ENCODE measurements around the gene ADSS1.
A peak's percentile ranks its signal among the peaks of the same experiment; 100 is the strongest.

ADSS1 gene

DNA sequence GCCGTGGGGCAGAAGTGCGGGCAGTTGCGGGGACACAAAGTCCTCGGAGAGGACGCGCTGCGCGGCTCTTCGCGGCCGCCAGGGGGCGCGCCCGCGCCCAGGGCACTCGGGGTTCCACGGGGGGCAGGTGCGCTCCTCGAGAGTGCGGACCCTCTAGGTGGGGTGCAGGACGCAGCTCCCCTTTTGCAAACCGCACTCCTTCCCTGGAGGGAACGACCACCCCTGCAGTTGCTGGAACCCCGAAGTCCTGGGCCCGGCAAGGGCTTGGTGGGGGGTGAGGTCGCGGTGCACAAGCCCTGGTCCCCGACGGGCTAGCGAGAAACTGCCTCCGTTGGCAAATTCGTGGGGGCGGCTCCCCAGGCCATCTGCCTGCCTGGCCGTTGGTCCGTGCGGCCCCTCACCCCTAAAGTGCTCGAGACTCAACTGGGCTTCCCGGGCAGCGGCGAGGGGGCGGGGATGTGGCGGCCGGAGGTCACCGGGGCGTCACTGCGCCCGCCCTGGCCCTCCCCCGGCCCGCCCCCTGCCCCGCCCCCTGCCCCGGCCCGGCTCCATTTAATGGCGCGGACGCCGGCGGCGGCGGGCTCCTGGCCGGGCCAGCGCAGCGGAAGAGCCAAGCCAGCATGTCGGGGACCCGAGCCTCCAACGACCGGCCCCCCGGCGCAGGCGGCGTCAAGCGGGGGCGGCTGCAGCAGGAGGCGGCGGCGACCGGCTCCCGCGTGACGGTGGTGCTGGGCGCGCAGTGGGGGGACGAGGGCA, at the start of gene ADSS1:
TSS of gene ADSS1 (plus strand) at position 579 of the 756 bp plus-strand sequence. CDS start at position 621, 42 bp downstream.
- peak; percentile 50 for DNase-seq

- no peak for DNase-seq
Measured at GRCh38 chr14:104675447-104675846, 48.6 kb upstream of the ADSS1 start.

- no peak for DNase-seq
Measured at GRCh38 chr14:104676130-104676693, 47.8 kb upstream of the ADSS1 start.

GRCh38 chr14:104676694-104677511, 47.1 kb upstream of the ADSS1 start:
- DNase-seq = no peak

- peak; percentile 34 for DNase-seq
Measured at GRCh38 chr14:104677512-104678332, 46.3 kb upstream of the ADSS1 start.

DNA sequence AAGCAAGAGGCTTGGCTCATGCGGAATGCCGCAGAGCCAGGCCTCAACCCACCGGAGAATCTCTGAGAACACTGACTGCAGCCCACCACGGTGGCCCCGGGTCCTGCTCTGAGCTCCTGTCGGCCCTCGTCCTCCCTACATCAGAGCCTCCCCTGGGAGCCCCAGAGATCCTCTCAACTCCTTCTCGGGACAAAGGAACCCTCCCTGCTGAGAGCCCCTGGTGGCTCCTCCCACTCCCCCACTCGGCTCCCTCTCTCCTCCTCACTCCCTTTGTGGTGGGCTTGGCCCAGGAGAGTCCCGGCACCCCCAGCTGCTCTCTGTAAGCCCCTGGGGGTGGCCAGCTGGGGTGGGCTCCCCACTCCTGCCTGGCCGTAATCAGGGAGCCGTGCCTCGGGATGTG, 45.7 kb upstream of the ADSS1 start:
- DNase-seq = peak; percentile 26

- DNase-seq = no peak
Measured at GRCh38 chr14:104678901-104679705, 44.9 kb upstream of the ADSS1 start.

GRCh38 chr14:104680056-104680805, 43.8 kb upstream of the ADSS1 start:
- DNase-seq = no peak

- DNase-seq = no peak
Measured at GRCh38 chr14:104680806-104681688, 43.0 kb upstream of the ADSS1 start.

- no peak for DNase-seq
Measured at GRCh38 chr14:104681689-104682074, 42.3 kb upstream of the ADSS1 start.

- no peak for DNase-seq
Measured at GRCh38 chr14:104682107-104682593, 41.9 kb upstream of the ADSS1 start.

- DNase-seq = no peak
Measured at GRCh38 chr14:104683653-104684448, 40.2 kb upstream of the ADSS1 start.

DNA sequence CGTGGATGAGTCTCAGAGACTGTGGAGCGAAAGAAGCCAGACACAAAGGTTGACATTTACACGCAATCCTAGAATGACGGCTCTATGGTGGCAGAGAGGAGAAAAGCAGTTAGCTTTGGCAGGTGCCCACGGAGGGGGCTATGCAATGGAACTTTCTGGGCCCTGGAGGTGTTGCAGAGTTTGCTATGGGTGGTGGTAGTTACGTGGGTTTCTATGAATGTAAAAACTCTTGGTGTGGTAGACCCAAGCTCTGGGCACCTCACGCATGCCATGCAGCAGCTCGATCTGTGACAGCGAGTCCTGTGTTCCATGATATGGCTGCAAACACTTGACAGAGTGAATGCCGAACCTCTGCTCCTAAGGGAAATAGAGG, 39.6 kb upstream of the ADSS1 start:
- DNase-seq = no peak

DNA sequence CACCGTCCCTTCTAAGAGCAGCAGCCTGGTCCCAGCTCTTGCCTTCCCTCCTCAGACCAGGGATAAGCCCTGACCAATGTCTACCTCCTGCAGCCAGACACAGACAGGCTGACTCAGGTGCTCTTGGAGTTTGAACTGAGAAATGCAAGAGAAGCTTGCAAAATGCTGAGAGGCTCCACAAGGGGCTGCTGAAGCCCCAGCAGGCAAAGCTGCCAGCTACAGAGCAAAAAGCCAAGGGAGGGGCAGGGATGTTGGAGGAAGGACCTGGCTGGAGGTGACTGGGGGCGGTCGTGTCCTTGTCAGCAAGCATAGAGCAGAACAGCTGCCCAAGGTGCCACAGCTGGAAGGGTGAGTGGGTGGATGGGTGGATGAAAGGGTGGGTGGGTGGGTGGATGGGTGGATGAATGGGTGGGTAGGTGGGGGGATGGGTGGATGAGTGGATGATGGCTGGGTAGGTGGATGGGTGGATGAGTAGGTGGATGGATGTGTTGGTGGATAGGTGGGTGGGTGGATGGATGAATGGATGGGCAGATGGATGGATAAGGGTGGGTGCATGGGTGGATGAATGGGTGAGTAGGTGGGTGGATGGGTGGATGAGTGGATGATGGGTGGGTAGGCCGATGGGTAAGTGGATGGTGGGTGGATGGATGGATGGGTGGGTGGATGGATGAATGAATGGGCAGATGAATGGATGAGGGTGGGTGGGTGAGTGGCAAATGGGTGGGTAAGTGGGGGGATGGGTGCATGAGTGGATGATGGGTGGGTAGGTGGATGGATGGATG, 38.6 kb upstream of the ADSS1 start:
- no peak for DNase-seq

- DNase-seq = no peak
Measured at GRCh38 chr14:104685998-104686610, 37.9 kb upstream of the ADSS1 start.

DNA sequence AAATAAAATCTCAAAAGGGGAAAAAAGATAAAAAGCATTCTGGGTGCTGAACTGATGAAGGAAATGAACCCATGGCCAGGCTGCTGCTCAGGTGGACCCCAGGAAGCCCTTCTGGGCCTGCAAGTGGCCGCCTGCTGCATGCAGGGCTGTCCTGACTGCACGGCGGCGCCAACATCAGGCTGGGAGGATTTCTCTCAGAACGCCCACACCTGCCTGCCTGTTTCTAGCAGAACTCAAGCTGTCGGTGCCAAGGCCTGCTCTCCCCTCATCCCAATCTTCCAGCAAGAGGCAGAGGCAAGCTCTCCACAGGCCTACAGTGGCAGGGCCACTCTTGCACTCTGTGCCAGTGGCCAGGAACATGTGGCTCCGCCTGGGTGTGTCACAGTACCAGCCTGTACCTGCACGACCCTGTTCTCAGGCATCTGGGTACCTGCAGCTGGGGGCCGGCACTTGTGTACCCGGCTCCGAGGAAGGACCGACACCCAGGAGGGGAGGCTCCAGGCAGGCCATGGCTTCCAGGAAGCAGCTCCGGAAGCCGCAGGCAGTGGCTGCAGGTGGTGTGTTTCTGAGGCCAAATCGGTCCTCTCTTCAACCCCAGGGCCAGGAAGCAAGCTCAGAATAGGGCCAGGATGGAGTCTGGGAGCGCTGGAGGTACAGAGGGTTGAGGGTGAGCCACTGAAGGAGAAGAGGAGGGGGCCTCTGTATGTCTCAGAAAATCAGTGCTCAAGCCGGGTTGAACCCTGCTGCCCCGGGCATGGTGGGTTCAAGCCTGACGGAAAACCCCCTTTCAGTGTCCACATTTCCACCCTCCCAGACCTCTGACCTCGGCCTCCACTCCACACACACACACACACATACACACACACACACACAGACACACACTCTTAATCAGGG, 37.2 kb upstream of the ADSS1 start:
- DNase-seq = no peak

All from NCI-H345 (cell line).